ENCODE data around the gene DND1.
"Not testable (repeated sequence)": the region's sequence is repeated elsewhere in the genome, so short reads cannot be mapped to it uniquely, and the experiment has no call there.

The DND1 gene

GRCh38 chr5:140630292-140631035 lies 42.9 kb downstream of the DND1 start:
- no peak for DNase-seq (ENCODE audit: low spot score)

- DNase-seq (ENCODE audit: low spot score) = no peak
Observed at GRCh38 chr5:140628711-140629110, 44.7 kb downstream of the DND1 start.

DNA sequence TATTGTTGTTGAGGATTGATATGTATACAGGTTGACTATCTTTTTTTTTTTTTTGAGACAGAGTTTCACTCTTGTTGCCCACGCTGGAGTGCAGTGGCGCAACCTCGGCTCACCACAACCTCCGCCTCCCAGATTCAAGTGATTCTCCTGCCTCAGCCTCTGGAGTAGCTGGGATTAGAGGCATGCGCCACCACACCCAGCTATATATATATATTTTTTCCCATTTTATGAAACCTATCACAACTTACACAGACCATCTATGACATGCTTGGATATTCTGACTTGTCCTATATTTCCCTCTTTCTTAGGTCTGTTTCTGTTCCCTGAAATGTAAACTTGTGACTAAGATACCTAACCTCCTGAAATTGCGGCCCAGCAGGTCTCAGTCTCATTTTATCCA lies 45.4 kb downstream of the DND1 start:
- no peak for DNase-seq (ENCODE audit: low spot score)

DNA sequence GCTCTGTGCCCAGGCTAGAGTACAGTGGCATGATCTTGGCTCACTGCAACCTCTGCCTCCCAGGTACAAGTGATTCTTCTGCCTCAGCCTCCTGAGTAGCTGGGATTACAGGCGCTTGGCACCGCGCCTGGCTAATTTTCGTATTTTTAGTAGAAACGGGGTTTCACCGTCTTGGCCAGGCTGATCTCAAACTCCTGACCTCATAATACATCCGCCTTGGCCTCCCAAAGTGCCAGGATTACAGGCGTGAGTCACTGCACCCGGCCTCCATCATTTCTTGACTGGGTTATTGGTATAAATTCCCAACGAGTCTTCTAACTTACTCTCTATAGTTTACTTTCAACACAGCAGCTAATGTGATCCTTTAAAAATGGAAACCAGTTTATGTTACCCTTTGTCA lies 48.5 kb downstream of the DND1 start:
- DNase-seq (ENCODE audit: low spot score) = not testable (repeated sequence)

GRCh38 chr5:140623061-140623460 lies 50.3 kb downstream of the DND1 start:
- not testable (repeated sequence) for DNase-seq (ENCODE audit: low spot score)

DNA sequence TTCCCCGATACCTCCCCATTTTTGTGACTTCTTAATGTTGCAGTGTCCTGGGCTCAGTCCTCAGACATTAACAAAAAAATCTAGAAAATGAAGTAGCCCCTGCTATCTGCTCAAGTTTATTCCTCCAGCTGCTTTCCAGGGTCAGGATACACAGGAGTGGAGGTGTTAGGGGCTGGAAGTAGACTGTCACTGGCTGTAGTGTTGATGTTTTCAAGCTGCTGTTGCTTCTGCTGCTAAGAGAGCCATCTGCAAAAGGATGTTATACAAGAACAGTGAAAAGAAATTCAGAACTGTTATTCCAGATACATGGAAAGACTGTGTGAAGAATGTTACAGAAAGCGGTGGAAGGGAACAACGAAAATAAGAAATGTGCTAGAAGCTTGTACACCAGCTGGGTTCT lies 51.1 kb downstream of the DND1 start:
- no peak for DNase-seq (ENCODE audit: low spot score)

All from D341Med (cell line).